Adipocyte (in vitro differentiated cells): ENCODE results near the gene MAST3.
"Not testable (repeated sequence)": the region's sequence is repeated elsewhere in the genome, so short reads cannot be mapped to it uniquely, and the experiment has no call there.

Source experiments
- DNase-seq: peaks from one replicate; pipeline ENCODE4 v3.0.0-alpha.2; 2015; ENCODE audit warnings: low read depth
- H3K27me3 ChIP-seq: replicated peaks from 2 replicates; pipeline ENCODE4 v1.7.0; 2013; ENCODE audit warnings: mild to moderate bottlenecking, low read length, moderate library complexity; ENCODE audit not compliant: control insufficient read depth, insufficient read depth
- H3K36me3 ChIP-seq: 2 replicates; pipeline ENCODE4 v1.7.0; 2013; ENCODE audit warnings: low read length, mild to moderate bottlenecking, moderate library complexity; ENCODE audit not compliant: control insufficient read depth, insufficient read depth, severe bottlenecking
- H3K4me1 ChIP-seq: 2 replicates; pipeline ENCODE4 v1.7.0; 2013; ENCODE audit warnings: mild to moderate bottlenecking, low read length, moderate library complexity; ENCODE audit not compliant: control insufficient read depth, insufficient read depth
- H3K4me3 ChIP-seq: 2 replicates; pipeline ENCODE4 v1.7.0; 2013; ENCODE audit warnings: mild to moderate bottlenecking, low read length, moderate library complexity
- H3K9ac ChIP-seq: 2 replicates; pipeline ENCODE4 v1.7.0; 2013; ENCODE audit warnings: mild to moderate bottlenecking, low read length, moderate library complexity
- H3K9me3 ChIP-seq: 2 replicates; pipeline ENCODE4 v1.7.0; 2013; ENCODE audit warnings: mild to moderate bottlenecking, low read length, moderate library complexity; ENCODE audit not compliant: control insufficient read depth

The MAST3 gene

DNA sequence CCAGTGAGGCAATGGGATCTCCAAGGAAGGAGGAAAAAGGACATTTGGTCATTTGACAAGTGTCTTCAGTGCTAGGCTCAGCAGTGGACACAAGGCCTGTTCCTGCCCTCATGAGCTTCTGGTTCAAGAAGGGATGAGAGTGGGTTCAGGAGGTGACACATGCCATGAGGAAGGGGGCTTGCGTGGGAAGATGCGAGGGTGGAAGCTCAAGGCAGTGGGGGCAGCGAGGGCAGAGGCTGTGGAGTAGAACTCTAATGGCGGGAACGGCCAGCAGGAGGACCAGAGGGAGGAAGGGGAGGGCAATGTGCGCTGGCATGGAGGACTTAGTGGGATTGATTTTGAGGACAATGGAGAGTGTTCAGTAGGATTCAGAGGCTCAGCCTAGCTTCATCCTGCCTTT is 58.7 kb downstream of the MAST3 start:
- H3K4me3 ChIP-seq = no peak overlapping the region

DNA sequence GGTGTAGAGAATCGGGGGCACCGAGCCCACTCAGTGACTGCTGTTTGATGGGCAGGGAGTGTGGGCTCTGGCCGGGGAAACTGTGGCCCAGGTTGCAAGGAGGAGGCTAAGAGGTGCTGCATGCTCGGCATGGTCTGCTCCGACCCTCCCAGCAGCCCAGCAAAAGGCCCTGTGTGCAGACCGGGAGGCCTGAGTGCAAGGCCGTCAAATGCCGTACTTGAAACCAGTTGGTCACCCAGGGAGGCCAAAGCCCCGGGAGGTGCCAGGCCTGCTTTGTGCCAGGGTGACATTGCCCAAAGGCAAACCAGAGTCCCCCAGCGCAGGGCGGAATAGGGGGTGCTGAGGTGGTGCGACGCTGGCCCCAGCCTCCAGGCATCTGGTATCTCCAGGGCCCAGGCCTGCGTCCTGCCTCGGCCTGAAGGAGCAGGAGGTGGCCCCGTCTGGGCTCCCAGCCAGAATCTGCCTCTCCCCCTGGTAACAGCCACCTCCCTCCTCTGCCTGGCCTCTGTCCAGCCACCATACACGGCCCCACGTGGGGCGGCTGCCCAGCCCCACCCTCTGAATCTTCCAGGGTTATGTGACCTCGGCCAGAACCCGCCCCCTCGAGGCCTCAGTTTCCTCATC is 59.4 kb downstream of the MAST3 start:
- peak; percentile 85 for DNase-seq
- H3K4me3 ChIP-seq = no peak overlapping the region
- H3K36me3 ChIP-seq = peaks cover 2% of the 10 kb centered on the region
- no peaks in the 10 kb centered on the region for H3K9me3 ChIP-seq
- no peaks in the 10 kb centered on the region for H3K27me3 ChIP-seq
- H3K9ac ChIP-seq = peak overlapping the region; percentile 76
- H3K4me1 ChIP-seq = peaks cover 28% of the 10 kb centered on the region

More for the DNA sequence above, 58.7 kb downstream of the MAST3 start:
- no peak for DNase-seq
- no peaks in the 10 kb centered on the region for H3K9me3 ChIP-seq
- peaks cover 27% of the 10 kb centered on the region for H3K4me1 ChIP-seq
- H3K9ac ChIP-seq = peak overlapping the region; percentile 76
- no peaks in the 10 kb centered on the region for H3K36me3 ChIP-seq
- no peaks in the 10 kb centered on the region for H3K27me3 ChIP-seq

DNA sequence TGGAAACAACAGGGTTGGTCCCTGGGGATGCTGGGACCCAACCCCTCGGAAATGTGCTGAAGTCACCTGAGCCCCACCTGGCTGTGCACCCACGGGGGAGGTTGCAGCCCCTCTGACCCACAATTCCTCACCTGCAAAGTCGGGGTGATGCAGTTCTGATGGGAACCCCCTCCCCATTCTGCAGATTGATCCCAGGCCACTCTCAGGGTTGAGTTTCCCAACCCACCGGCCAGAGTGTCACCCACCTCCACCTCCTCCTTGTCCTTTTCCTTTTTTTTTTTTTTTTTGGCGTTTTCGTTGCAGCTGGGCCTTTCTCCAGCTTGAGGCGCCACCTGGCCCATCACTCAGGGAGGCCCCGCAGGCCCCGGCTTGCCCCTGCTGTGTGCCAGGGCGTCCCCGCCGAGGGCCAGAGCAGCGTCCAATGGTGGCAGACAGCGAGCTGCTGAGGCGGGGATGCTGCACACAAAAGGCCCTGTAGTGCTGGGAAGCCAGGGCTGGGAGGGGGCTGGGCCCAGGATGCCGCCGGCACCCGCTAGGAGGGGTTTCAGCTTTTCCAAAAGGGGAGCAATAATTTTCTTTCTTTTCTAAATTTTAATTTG is 60.0 kb downstream of the MAST3 start:
- DNase-seq = no peak
- Histone ChIP-seq H3K4me3 (no peak overlapping the region), H3K9ac (peak overlapping the region; percentile 25), H3K36me3 (peaks cover 6% of the 10 kb centered on the region), H3K27me3 (no peaks in the 10 kb centered on the region), H3K9me3 (no peaks in the 10 kb centered on the region), H3K4me1 (peaks cover 28% of the 10 kb centered on the region)

DNA sequence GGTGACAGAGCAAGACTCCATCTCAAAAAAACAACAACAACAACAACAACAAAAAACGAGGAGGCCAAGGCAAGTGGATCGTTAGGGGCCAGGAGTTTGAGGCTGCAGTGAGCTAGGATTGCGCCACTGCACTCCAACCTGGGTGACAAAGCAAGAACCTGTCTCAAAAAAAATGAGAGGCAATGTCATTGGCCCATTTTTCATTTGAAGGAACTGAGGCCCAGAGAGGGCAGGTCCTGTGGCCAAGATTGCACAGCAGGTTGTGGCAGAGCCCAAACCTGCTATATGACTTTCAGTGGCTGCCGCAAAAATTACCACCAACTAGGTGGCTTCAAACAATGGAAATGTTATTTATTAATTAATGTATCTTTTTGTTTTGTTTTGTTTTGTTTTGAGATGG is 60.9 kb downstream of the MAST3 start:
- no peak overlapping the region for H3K4me3 ChIP-seq

DNA sequence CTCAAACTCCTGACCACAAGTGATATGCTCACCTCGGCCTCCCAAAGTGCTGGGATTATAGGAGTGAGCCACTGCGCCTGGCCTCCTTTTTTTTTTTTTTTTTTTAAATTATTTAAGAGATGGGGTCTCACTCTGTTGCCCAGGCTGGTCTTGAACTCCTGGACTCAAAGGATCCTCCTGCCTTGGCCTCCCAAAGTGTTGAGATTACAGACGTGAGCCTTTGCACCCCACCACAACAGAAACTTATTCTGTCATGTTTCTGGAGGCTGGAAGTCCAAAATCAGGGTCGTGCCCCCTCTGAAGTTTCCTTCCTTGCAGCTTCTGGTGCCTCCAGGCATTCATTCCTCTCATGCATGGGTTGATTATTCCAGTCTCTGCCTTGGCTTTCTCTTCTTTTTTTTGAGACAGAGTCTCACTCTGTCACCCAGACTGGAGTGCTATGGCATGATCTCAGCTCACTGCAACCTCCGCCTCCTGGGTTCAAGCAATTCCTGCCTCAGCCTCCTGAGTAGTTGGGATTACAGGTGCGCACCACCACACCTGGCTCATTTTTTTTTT is 61.6 kb downstream of the MAST3 start:
- H3K4me3 ChIP-seq, H3K9me3 ChIP-seq, H3K27me3 ChIP-seq, H3K9ac ChIP-seq: not testable (repeated sequence)
- H3K4me1 ChIP-seq = peaks cover 24% of the 10 kb centered on the region
- H3K36me3 ChIP-seq = peaks cover 18% of the 10 kb centered on the region
- peak; percentile 58 for DNase-seq

More for the DNA sequence above, 60.9 kb downstream of the MAST3 start:
- H3K9ac ChIP-seq = no peak overlapping the region
- no peak for DNase-seq
- H3K9me3 ChIP-seq = no peaks in the 10 kb centered on the region
- no peaks in the 10 kb centered on the region for H3K27me3 ChIP-seq
- peaks cover 15% of the 10 kb centered on the region for H3K36me3 ChIP-seq
- peaks cover 28% of the 10 kb centered on the region for H3K4me1 ChIP-seq

DNA sequence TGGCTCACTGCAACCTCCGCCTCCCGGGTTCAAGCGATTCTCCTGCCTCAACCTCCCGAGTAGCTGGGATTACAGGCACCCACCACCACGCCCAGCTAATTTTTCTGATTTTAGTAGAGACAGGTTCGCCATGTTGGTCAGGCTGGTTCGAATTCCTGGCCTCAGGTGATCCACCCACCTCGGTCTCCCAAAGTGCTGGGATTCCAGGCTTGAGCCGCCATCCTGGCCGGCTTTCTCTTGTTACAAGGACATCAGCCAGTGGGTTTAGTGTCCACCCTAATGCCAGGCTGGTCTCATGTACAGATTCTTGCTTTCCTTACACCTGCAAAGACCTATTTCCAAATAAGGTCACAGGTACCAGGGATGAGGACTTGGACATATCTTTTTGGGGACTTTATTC is 62.2 kb downstream of the MAST3 start:
- peaks cover 21% of the 10 kb centered on the region for H3K4me1 ChIP-seq
- DNase-seq = no peak
- no peak overlapping the region for H3K4me3 ChIP-seq
- H3K27me3 ChIP-seq = no peaks in the 10 kb centered on the region
- H3K9me3 ChIP-seq = no peaks in the 10 kb centered on the region
- H3K9ac ChIP-seq = no peak overlapping the region
- peaks cover 20% of the 10 kb centered on the region for H3K36me3 ChIP-seq

DNA sequence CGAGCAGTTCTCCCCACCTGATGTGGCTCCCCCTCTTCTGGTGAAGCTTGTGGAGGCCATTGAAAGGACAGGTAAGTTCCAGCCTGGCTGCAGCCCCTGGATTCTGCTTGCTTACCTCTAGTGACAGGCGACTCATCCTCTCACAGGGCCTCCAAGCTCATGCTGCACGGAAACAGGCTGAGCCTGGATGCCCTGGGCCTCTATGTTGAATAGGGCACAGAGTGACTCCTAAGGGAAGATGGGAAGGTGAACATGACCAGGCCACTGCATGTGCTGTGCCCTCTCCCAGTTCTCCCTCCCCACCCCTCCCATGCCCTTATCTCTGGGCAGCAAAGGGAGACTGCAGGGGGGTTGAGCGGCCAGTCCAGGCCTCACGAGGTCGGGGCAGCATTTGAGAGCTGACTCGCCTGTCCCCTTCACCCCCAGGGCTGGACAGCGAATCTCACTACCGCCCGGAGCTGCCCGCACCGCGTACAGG is 63.0 kb downstream of the MAST3 start:
- peaks cover 21% of the 10 kb centered on the region for H3K4me1 ChIP-seq
- H3K36me3 ChIP-seq = peaks cover 23% of the 10 kb centered on the region
- no peaks in the 10 kb centered on the region for H3K9me3 ChIP-seq
- no peaks in the 10 kb centered on the region for H3K27me3 ChIP-seq
- no peak overlapping the region for H3K4me3 ChIP-seq
- peak overlapping the region; percentile 60 for H3K9ac ChIP-seq
- DNase-seq = no peak

DNA sequence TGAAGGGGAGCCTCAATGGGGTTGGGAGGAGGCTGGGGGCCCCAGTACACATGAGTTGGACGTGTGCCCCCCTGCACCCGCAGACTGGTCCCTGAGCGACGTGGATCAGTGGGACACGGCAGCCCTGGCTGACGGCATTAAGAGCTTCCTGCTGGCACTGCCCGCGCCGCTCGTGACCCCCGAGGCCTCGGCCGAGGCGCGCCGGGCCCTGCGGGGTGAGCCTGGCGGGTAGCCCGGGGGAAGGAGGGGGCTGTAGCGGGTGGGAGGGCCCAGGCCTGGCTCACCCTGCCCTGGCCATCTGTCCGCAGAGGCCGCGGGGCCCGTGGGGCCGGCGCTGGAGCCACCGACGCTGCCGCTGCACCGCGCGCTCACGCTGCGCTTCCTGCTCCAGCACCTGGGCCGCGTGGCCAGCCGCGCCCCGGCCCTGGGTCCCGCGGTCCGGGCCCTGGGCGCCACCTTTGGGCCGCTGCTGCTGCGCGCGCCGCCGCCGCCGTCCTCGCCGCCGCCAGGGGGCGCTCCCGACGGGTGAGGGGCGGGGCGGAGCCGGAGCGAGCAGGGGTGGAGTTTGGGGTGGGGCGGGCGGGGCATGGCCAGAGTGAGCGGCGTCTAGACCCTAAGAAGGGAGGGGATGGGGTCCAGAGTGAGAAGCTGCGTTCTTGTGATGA is 63.5 kb downstream of the MAST3 start:
- Histone ChIP-seq H3K27me3 (no peaks in the 10 kb centered on the region), H3K36me3 (peaks cover 29% of the 10 kb centered on the region), H3K4me3 (peak overlapping the region; percentile 74), H3K4me1 (peaks cover 21% of the 10 kb centered on the region), H3K9ac (peak overlapping the region; percentile 66), H3K9me3 (no peaks in the 10 kb centered on the region)
- peak; percentile 84 for DNase-seq

DNA sequence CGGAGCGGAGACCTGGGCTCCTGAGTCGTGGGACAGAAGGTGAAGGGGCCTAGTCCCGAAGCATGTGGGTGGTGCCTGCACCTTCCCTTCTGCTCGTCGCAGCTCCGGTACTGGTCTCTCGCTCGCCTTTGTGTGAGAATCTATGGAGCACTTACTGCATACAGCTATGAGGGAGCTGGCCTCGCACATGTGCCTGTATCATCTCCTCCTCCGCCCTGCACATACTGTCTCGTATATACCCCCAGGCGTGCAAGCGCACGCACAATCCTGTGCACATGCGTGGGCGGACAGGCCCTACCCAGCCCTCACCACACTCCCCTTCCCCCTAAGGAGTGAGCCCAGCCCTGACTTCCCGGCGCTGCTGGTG is 64.0 kb downstream of the MAST3 start:
- peaks cover 32% of the 10 kb centered on the region for H3K36me3 ChIP-seq
- H3K4me3 ChIP-seq = peak overlapping the region; percentile 74
- H3K9me3 ChIP-seq = no peaks in the 10 kb centered on the region
- H3K27me3 ChIP-seq = no peaks in the 10 kb centered on the region
- peaks cover 18% of the 10 kb centered on the region for H3K4me1 ChIP-seq
- no peak for DNase-seq
- H3K9ac ChIP-seq = peak overlapping the region; percentile 66

DNA sequence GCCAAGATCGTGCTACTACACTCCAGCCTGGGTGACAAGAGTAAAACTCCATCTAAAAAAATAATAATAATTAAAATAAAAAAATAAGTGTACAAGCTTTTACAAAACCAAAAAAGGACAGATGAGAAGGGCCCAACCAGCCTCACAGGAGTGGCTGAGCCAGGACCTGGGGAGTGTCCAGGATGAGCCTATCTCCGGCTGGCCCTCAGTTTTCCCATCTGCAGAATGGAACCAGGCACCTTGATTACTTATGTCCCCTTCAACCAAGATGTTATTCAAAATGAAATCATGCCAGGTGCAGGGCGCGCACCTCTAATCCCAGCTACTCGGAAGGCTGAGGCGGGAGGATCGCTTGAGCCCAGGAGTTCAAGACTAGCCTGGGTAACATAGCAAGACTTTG is 66.5 kb downstream of the MAST3 start:
- no peak for DNase-seq
- Histone ChIP-seq H3K9ac (no peak overlapping the region), H3K9me3 (no peaks in the 10 kb centered on the region), H3K36me3 (peaks cover 52% of the 10 kb centered on the region), H3K4me3 (no peak overlapping the region), H3K27me3 (no peaks in the 10 kb centered on the region), H3K4me1 (peaks cover 8% of the 10 kb centered on the region)

DNA sequence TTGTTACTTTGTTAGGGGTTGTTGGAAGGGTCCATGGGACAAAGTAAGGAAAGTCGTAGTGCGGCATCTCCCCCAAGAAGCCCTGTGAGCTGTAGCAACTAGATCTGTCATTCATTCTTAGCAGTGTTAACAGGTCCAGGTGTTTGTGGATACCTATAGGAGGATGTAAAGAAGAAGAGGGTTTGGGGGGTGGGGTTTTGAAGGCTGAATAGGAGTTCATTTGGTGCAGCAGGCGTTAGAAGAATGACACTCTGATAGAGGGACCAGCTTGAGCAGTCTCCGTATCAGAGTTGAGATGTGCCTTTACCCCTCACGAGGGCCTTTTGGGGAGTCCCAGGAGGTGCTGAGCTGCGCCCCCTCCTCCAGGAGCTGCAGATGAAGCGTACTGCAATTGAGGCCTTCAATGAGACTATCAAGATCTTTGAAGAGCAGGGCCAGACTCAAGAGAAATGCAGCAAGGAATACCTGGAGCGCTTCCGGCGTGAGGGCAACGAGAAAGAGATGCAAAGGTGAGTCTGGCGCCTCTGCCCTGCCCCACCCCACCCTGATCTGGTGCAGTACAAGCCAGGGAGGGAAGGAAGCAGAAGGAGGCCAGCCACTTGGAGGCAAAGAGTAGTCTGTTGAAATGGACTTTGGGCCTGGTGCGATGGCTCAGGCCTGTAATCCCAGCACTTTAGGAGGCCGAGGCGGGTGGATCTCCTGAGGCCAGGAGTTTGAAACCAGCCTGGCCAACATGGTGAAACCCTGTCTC is 68.4 kb downstream of the MAST3 start:
- H3K4me3 ChIP-seq = no peak overlapping the region
- DNase-seq = no peak
- no peak overlapping the region for H3K9ac ChIP-seq
- peaks cover 13% of the 10 kb centered on the region for H3K4me1 ChIP-seq
- peaks cover 57% of the 10 kb centered on the region for H3K36me3 ChIP-seq
- H3K27me3 ChIP-seq = no peaks in the 10 kb centered on the region
- no peaks in the 10 kb centered on the region for H3K9me3 ChIP-seq
